Loucy (cell line): ENCODE data around the gene GDF9.

Source experiments
- H2AFZ ChIP-seq: fragments of 200-600 bp; sonication (generic); 2 replicates; pipeline ENCODE4 v1.6.0; 2016; ENCODE audit warnings: antibody characterized with exemption, mild to moderate bottlenecking, low read length, moderate library complexity
- H3F3A ChIP-seq: fragments of 200-600 bp; 2 replicates; pipeline ENCODE4 v1.6.0; 2016; ENCODE audit warnings: antibody characterized with exemption, low read depth, mild to moderate bottlenecking
- H3K27me3 ChIP-seq: fragments of 200-600 bp; sonication (generic); 2 replicates; pipeline ENCODE4 v1.6.1; 2014; ENCODE audit warnings: low read length, mild to moderate bottlenecking; ENCODE audit not compliant: insufficient read depth, poor library complexity, severe bottlenecking
- H3K36me3 ChIP-seq: fragments of 200-600 bp; sonication (generic); 2 replicates; pipeline ENCODE4 v1.6.1; 2016; ENCODE audit warnings: low read length; ENCODE audit not compliant: insufficient read depth
- H3K4me1 ChIP-seq: fragments of 200-600 bp; sonication (generic); 2 replicates; pipeline ENCODE4 v1.5.1; 2014; ENCODE audit warnings: low read length, mild to moderate bottlenecking; ENCODE audit not compliant: insufficient read depth, poor library complexity, severe bottlenecking
- H3K4me2 ChIP-seq: fragments of 200-600 bp; sonication (generic); 2 replicates; pipeline ENCODE4 v1.6.0; 2014; ENCODE audit warnings: antibody characterized with exemption, low read length, low read depth, mild to moderate bottlenecking; ENCODE audit not compliant: poor library complexity, severe bottlenecking
- H3K4me3 ChIP-seq: fragments of 200-600 bp; sonication (generic); 2 replicates; pipeline ENCODE4 v1.5.1; 2014; ENCODE audit warnings: low read length, mild to moderate bottlenecking, mixed read lengths; ENCODE audit not compliant: poor library complexity, severe bottlenecking
- H3K79me2 ChIP-seq: fragments of 200-600 bp; sonication (generic); 2 replicates; pipeline ENCODE4 v1.6.1; 2014; ENCODE audit warnings: low read length; ENCODE audit not compliant: insufficient read depth
- H3K9ac ChIP-seq: fragments of 200-600 bp; sonication (generic); 2 replicates; pipeline ENCODE4 v1.6.0; 2014; ENCODE audit warnings: mild to moderate bottlenecking, low read depth, low read length, moderate library complexity; ENCODE audit not compliant: poor library complexity, severe bottlenecking
- H3K9me2 ChIP-seq: fragments of 200-600 bp; sonication (generic); replicated peaks from 2 replicates; pipeline ENCODE4 v1.6.1; 2016; ENCODE audit warnings: low read depth, low read length, mixed read lengths
- H3K9me3 ChIP-seq: fragments of 200-600 bp; sonication (generic); 2 replicates; pipeline ENCODE4 v1.6.1; 2014; ENCODE audit warnings: mild to moderate bottlenecking, antibody characterized with exemption, low read length, low read depth; ENCODE audit not compliant: insufficient read depth
- H4K20me1 ChIP-seq: fragments of 200-600 bp; sonication (generic); 2 replicates; pipeline ENCODE4 v1.6.0; 2014; ENCODE audit warnings: antibody characterized with exemption, low read length, mild to moderate bottlenecking; ENCODE audit not compliant: insufficient read depth, poor library complexity, severe bottlenecking
- CTCF ChIP-seq: fragments of 200-600 bp; sonication (generic); conservative IDR thresholded peaks from 2 replicates; pipeline ENCODE4 v1.5.1; 2014; ENCODE audit warnings: mild to moderate bottlenecking, antibody characterized with exemption, low read length
- EZH2phosphoT487 ChIP-seq: fragments of 200-600 bp; IDR thresholded peaks from 2 replicates; pipeline ENCODE4 v1.6.1; 2018; ENCODE audit warnings: antibody characterized with exemption, mild to moderate bottlenecking, moderate library complexity, borderline replicate concordance

Gene GDF9

GRCh38 chr5:132883261-132883834 lies 17.1 kb upstream of the GDF9 start:
- no peak overlapping the region for H2AFZ ChIP-seq
- H3K9ac ChIP-seq, result no peak overlapping the region
- no peak overlapping the region for H3K4me3 ChIP-seq
- TF ChIP-seq CTCF (peak; percentile 58), EZH2phosphoT487 (no peak)
- H3K36me3 ChIP-seq, result peaks cover 33% of the 10 kb centered on the region; the same call in 1 of the 2 replicates
- H3K9me3 ChIP-seq, result no peaks in the 10 kb centered on the region
- H3K9me2 ChIP-seq, result no peaks in the 10 kb centered on the region
- no peaks in the 10 kb centered on the region for H3K79me2 ChIP-seq
- no peaks in the 10 kb centered on the region for H3K4me1 ChIP-seq
- no peaks in the 10 kb centered on the region for H3K27me3 ChIP-seq
- no peak overlapping the region for H3K4me2 ChIP-seq
- no peaks in the 10 kb centered on the region for H3F3A ChIP-seq
- H4K20me1 ChIP-seq, result no peaks in the 10 kb centered on the region

- no peak for TF ChIP-seq CTCF
- no peak for TF ChIP-seq EZH2phosphoT487
Observed at GRCh38 chr5:132877938-132878337, 11.7 kb upstream of the GDF9 start.

GRCh38 chr5:132877466-132877865 lies 11.2 kb upstream of the GDF9 start:
- Histone ChIP-seq H3K36me3 (peaks cover 12% of the 10 kb centered on the region; the same call in 1 of the 2 replicates), H3K9me3 (no peaks in the 10 kb centered on the region), H3K9me2 (no peaks in the 10 kb centered on the region), H3K4me3 (no peak overlapping the region), H3K4me1 (no peaks in the 10 kb centered on the region), H3F3A (no peaks in the 10 kb centered on the region), H3K9ac (no peak overlapping the region), H3K27me3 (no peaks in the 10 kb centered on the region), H3K4me2 (no peak overlapping the region), H4K20me1 (no peaks in the 10 kb centered on the region), H3K79me2 (no peaks in the 10 kb centered on the region), H2AFZ (no peak overlapping the region)
- TF ChIP-seq CTCF (no peak), EZH2phosphoT487 (no peak)

More at GRCh38 chr5:132877938-132878337, 11.7 kb upstream of the GDF9 start:
- Histone ChIP-seq H3K9me2 (no peaks in the 10 kb centered on the region), H3K4me3 (no peak overlapping the region), H3K4me1 (no peaks in the 10 kb centered on the region), H2AFZ (no peak overlapping the region), H3K4me2 (no peak overlapping the region), H3F3A (no peaks in the 10 kb centered on the region), H3K36me3 (peaks cover 12% of the 10 kb centered on the region; the same call in 1 of the 2 replicates), H3K79me2 (no peaks in the 10 kb centered on the region), H3K9ac (no peak overlapping the region), H4K20me1 (no peaks in the 10 kb centered on the region), H3K27me3 (no peaks in the 10 kb centered on the region), H3K9me3 (no peaks in the 10 kb centered on the region)
